NCI-H748 treated with DMSO at 0.1 percent for 48 hours (cell line): ENCODE measurements around the gene DYRK1A.
"Not testable (repeated sequence)": the region's sequence is repeated elsewhere in the genome, so short reads cannot be mapped to it uniquely, and the experiment has no call there.

Experiments used
- DNase-seq: peaks from one replicate; lab custom pipeline; 2025; lab: John Stamatoyannopoulos, UW

The DYRK1A gene

DNA sequence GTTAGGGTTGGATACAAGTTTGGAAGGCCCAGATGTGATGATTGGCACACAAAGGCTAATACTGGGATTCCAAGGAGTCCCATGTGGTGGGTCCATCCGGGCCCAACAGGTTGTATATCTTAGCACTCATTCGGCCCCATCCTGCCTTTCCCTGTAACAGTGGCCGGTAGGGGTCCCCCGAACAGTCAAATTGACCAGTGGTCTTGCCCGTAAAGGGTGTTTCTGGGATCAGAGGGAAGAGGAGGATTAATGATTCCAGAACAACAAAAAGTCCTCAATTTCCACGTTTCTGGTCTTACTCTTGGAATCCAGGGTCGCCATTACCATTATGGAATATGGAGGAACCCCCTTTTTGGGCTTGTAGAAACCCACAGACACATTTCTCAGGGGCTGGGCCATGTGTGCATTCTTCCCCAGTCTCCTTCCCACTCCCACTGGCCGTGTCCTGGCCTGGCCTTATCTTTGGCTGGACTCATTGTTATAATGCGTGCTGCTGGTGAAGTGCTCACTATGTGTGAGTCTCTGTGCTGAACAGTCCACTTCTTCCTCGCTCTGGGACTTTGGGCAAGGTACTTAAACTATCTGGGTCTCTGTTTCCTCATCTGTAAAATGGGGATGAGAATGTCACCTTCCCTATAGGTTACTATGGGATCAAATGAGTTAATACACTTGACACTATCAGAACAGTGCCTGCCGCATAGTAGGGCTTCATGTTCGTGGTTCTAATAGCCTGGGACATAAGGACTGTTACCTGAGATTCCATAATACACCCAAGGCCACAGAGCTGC, 161.8 kb downstream of the DYRK1A start:
- no peak for DNase-seq

DNA sequence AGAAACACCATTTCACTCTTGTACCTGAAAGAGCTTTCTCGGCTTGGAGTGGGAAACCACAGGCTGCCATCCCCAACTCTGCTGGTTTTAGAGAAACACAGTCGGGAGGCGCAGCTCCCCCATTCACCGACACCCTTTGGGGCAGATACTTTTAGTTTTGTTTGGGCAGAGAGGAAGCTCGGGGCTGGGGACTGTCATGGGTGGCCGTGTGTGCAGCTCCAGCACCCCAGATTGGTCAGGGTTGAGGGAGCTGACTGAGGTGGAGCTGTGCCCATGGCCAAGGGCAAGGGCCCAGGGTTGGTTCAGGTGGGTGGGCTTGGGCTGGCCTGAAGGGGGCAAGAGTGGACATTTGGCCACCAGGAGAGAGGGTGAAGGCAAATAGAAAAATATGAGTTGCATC, 163.1 kb downstream of the DYRK1A start:
- no peak for DNase-seq

DNA sequence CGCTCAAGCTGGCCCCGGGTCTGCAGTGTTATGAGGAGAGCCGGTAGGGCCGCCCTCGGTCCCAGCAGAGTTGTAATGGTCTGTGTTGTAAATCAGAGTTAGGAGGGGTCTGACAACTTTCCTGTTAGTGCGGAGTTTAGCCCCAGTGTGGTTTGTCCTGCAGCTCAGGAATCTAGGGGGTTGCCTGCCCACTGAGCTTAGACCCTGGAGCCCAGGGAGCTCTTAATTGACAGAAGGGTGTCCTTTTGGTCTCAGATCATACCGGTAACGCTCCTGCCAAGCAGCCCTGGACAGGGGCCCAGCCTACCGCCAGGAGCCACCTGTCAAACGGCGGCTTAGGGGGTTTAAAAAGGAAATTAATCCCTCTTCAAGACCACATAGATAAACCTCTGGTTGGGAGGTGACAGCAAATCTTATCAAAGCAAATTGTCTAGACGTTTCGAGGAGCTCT, 164.4 kb downstream of the DYRK1A start:
- DNase-seq, result no peak

DNA sequence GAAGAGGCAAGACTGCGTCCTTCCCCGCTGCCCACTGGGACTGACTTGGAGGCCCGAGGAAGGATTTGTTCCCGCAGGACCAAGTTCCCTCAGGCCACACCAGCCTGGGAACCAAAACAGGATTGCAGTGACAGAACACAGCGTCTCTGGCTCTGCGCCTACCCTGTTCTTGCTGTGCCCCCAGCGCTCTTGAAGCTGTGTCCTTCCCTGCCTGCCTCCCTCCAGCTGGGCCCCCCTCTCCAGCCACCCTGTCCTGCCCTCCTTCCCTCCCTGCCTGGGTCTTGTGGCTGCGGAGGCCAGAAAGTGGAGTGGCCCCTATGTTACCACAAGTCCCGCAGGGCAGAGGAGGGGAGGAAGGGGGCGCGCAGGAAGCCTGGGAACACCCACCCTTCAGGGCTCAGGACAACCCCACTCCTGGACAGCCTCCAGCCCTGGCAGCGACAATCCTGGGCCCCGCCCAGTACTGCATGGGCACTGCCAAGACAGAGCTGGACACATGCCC, 164.9 kb downstream of the DYRK1A start:
- DNase-seq, result no peak

DNA sequence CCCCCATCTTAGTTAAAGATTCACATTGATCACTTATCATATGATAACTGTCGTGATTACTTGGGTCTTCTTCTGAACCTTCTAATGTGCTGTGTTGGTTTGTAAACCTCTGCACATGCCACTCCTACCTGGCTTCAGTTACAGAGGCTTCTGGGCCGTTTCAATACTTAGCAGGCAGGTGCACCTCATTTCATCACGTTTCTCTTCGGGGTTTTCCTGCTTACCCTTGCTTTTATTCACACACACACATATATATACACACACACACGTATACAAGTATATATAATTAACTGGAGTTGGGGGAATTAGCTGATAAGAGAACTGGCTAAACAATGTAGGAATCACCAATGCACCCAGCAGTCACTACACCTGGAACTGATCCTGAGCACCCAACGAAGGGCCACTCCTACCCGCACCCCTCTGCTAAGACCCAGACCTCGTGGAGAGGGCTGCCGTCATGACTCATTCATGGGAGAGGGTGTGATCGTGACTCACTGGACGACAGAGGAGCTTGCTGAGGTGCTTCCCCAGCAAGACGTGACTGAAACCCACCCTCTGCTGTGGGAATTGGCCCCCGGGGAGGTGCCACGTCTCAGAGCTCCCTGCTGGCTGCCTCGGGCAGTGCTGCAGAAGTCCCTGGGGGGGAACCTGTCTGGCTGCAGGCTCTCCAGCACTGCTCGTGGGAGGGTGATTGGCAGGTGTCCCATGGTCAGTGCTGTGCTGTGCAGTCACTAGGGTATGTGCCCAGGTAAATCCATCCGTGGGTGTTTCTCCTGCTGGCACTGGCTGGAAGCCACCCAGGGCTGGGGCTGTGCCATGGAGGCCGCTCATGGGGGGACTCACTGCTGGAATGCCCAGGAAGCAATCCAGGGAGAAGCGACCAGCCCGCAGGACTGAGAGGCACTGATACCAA, 166.6 kb downstream of the DYRK1A start:
- DNase-seq, result no peak

DNA sequence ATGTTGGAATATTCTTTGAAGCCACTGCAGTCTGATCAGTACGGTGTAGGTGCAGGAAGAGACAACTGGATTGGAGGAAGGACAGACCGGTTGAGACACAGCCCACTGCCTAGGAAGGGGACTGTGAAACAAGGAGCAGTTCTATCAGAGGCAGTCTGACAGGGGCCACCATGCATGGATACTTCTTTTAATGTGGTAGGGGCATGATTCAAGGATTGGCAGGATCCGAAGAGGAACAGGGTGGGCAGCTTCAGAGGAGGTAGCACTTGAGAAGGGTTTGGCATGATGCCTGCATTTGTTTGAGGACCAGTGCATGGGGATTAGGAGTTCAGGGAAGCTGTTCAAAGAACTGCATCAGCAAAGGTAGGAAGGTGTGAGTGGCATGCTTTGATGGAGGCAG, 167.9 kb downstream of the DYRK1A start:
- DNase-seq, result no peak

DNA sequence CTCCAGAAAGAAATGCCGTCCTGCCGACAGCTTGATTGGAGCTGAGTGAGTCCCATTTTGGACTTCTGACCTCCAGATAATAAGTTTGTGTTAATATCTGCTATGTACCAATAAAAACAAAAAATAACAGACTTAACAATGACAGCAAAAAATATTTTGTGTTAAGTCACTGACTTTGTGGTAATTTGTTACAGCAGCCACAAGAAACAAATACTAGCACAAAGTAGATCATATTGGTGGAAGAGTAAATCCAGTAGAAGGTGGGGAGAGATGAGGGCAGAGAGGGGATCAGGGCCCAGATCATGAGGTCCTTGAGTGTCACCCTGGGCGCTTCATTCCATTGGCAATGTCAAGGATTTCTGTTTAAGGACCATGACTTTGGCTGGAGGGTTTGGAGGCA, 168.6 kb downstream of the DYRK1A start:
- no peak for DNase-seq

DNA sequence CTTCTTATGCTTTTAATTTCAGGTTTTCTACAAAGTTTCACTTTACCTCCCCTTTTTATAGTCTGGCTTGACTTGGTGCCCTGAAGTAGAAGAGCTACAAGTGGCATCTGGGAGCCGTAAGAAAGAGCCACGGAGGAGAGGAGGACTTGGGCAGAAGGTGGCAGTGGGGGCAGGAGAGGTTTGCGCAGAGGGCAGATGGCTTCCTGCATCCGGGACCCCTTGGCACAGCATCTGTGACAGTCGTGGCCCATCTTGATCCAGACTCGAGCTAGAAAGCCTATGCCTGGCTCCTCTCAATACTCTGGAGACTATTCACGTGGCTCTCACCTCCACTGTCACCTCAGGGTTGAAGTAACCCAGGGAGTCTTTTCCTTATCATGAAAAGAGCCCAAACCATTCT, 169.1 kb downstream of the DYRK1A start:
- DNase-seq, result no peak

DNA sequence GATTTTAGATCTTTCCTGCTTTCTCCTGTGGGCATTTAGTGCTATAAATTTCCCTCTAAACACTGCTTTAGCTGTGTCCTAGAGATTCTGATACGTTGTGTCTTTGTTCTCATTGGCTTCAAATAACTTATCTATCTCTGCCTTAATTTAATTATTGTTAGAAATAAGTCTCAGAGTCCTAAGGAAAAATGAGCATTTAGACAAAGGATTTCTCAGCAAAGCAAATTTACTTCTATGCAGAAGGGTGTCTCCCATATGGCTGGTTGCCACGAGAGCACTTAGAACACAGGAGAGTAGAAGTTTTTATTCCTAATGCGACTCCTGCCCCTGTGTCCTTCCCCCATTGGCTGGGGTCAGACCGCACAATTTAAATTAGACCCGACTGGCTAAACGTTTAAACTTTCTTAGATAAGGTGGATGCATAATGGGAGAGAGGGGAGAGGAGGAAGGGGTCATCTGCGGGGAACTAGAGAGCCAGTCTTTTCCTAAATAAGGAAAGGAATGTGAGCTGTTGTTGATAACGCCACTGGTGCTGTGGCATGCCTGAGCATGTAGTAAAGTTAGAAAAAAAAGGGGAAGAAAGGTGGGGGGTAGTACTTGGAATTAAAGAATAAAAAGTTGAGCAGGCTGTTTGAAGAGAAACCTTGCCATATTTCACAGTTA, 170.2 kb downstream of the DYRK1A start:
- DNase-seq, result no peak

DNA sequence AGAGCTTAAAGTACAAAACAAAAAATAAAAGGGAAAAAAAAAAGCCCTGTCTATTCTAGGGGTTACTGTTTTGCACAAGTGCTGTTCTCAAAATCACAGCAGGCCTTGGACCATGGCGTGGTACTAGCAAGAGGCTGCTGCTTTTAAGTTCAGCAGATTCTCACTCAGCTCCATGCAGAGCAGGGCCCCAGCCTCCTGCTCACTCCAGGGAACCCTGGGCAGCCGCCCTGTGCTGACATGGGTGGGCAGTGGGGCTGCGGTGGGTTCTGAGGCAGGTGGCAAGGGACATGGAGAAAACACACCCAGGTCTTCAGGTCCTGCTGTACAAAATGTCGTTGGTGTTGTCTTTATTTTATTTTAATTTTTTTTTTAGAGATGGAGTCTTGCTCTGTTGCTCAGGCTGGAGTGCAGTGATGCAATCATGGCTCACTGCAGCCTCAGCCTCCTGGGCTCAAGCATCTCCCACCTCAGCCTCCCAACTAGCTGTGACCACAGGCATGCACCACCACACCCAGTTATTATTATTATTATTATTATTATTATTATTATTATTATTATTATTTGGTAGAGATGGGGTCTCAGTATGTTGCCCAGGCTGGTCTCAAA, 170.9 kb downstream of the DYRK1A start:
- DNase-seq, result no peak

DNA sequence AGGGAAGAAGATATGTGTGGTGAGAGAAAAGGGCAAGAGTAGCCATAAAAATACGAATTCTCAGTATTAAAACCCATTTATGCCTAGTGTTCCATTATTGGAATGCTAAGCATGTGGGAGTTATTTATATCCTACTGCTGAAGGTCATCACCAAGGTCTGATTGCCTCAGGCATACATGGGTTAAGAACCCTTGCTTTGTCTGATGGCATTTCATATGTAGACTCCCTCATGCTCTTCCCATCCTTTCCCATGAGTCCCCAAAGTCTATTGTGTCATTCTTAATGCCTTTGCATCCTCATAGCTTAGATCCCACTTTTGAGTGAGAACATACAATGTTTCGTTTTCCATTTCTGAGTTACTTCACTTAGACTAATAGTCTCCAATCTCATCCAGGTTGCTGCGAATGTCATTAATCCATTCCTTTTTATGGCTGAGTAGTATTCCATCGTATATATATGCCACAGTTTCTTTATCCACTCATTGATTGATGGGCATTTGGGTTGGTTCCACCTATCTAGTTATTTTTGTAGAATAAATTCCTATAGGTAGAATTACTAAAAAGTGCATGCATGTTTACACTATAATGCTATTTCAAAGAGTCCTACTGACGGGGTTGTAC, 172.5 kb downstream of the DYRK1A start:
- no peak for DNase-seq

DNA sequence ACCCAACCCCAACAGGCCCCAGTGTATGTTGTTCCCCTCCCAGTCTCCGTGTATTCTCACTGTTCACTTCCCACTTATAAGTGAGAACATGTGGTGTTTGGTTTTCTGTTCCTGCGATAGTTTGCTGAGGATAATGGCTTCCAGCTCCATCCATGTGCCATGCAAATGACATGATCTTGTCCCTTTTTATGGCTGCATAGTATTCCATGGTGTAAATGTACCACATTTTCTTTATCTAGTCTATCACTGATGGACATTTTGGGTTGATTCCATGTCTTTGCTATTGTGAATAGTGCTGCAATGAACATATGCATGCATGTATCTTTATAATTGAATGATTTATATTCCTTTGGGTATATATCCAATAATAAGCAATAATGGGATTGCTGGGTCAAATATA, 174.6 kb downstream of the DYRK1A start:
- not testable (repeated sequence) for DNase-seq

DNA sequence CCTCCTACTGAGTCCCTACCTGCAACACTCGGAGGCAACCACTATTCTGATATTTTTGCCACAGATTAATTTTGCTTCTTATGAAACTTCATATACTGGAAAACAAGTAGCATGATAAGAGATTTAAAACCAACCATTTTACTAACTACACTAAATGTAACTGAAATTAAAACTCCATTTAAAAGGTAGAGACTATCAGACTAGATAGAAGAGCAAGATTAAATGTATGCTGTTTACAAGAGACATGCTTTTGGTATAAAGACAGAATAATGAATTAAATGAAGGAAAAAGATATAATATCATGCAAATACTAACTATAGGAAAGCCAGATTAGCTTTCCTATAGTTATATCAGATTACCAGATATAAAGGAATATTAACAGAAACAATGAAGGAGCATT, 175.9 kb downstream of the DYRK1A start:
- DNase-seq, result no peak

DNA sequence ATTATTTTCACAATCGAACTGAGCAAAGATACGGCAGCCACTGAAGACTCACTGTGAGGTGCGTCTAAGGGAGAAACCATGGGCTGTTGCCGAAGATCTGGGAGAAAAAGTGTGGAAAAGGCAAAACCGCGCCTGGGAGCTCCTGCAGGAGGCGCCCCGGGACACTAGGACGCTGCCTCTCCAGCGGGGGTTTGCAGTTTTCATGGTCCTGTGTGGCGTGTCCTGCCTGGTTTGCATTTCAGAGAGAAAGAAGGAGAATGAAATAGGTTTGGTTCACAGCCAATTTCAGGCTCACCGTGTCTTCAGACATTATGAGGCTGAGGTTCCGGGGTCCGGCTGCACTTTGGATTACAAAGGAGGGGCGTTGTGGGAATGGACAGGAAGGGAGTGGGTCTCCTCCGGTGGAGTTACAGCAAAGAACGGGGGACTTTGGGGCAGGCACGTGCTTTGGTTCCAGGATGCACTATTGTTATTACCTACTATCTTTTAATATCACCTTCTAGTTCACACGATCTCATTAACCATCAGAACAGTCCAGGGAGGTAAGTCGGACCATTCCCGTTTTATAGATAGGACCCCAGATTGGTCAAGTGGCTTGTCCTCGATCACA, 179.8 kb downstream of the DYRK1A start:
- DNase-seq, result no peak

DNA sequence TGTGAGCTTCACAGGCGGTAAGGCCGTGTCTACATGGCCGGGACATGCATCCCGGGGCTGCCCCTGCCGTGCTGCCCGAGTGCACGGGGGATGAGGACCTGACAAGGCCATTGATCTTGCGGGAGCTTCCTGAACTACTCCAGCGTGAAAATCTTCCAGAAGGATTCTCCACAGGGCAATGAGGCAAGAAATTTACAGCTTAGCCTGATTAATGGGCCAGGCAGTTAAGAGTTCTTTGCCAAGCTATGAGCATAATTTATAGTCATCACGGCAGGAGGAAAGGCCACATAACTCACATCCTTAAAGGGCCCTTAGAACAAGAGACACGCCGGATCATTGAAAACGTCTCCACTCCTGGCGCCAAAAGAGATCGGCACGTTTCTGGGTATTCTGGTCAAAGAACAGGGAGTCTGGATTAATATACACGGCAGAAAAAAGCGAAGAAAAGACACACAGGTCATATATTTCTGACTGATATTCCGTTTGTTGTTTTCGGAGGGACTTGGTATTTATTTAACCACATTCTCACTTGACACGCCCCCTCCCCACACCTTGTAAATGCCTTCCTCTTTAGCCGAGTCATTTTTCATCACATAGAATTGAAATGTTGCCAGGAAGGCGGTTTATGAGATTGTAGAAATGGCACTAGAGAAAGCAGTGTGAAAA, 180.5 kb downstream of the DYRK1A start:
- DNase-seq, result no peak

DNA sequence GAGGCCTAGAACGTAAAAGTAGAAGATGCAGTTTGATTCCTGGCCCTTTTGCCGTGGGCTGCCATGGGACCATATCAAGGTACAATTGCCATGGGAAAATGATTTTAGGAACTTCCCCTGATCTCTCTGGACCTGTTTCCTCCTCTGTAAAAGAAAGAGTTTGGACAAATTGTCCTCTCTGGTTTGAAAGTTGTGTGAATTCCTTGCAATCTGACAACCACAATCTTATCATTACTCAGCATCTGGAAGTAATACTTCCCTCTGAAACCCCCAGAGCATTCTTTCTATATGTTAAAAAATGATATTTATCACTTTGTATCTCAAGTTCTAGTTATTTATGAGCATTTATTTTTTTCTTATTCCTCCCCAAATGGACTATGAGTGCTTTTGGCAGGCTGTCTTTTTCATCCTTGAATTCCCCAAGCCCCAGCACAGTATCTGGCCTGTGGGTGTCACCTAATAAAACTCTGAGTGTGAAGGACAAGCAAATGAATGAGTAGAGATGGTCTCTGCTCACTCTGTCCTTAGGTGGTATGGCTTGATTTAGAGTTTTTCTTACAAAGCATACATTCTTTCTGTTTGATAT, 181.1 kb downstream of the DYRK1A start:
- DNase-seq, result no peak

DNA sequence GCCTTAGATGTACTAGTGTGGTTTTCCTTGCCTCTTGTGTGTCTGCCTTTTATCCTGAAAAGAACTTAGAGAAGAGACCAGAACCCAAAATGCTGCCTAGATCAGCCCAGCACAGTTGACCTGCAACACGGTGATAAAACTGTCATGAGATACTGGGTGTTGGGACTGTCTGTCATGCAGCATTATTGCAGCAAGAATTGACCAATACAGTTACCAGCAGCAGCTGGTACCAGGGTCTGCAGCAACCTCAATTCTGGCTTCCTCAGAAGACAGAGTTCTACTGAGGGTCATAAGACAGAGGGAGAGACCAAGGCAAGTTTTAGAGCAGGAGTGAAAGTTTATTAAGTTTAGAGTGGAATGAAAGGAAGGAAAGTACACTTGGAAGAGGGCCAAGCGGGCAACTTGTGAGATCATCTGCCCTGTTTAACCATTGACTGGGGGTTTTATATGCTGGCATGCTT, 182.0 kb downstream of the DYRK1A start:
- no peak for DNase-seq

DNA sequence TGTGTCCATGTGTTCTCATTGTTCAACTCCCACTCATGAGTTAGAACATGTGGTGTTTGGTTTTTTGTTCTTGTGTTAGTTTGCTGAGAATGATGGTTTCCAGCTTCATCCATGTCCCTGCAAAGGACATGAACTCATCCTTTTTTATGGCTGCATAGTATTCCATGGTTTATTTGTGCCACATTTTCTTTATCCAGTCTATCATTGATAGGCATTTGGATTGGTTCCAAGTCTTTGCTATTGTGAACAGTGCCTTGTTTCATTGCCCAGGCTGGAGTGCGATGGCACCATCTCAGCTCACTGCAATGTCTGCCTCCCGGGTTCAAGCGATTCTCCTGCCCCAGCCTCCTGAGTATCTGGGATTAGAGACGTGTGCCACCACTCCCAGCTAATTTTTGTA, 183.2 kb downstream of the DYRK1A start:
- not testable (repeated sequence) for DNase-seq

DNA sequence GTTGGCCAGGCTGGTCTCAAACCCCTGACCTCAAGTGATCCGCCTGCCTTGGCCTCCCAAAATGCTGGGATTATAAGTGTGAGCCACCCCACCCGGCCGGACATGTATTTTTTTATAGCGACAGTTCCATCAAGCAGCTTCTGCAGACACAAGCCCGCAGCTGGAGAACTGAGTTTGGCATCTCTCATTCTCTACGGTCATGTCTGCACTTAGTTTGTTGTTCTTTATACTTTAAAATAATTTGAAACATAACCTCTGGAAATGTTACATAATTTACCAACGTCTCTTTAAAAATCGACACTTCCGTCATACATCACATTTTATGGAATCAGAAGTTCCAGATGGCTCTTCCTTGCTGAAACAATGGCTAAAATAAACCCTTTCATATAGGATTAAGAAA, 183.6 kb downstream of the DYRK1A start:
- no peak for DNase-seq
